Heart right ventricle (tissue), 16 donors: Measurements from ENCODE around the gene COL12A1. TPM values are rescaled to one million over a fixed set of nuclear protein-coding genes. Genes with fewer than 3 reads are reported as not detected.

Experiments used
- ATAC-seq, 8 donors: fragments of 200-7000 bp; cut with Tn5 transposase; one replicate each; pipeline ENCODE4 v1.9.1; 2020; ENCODE audit warnings: mild to moderate bottlenecking in 8 of 8, moderate library complexity in 8 of 8, moderate number of reproducible peaks in 1 of 8
- DNase-seq, 2 donors: peaks; one replicate each; pipeline ENCODE4 v3.0.0-alpha.2; 2020
- H3K27ac ChIP-seq, 10 donors: fragments of 200-600 bp; sonication (generic) in 2 of 10; one replicate each; pipeline versions ENCODE4 v1.5.0 to v1.8.0; 2020 to 2022; ENCODE audit warnings: mild to moderate bottlenecking in 3 of 10
- H3K27me3 ChIP-seq, 7 donors: fragments of 200-600 bp; one replicate each; pipeline ENCODE4 v1.8.0; 2021 to 2022; ENCODE audit warnings: mild to moderate bottlenecking in 2 of 7
- H3K36me3 ChIP-seq, 9 donors: fragments of 200-600 bp; sonication (generic) in 1 of 9; one replicate each; pipeline versions ENCODE4 v1.5.0 to v1.8.0; 2020 to 2022; ENCODE audit warnings: mild to moderate bottlenecking in 2 of 9
- H3K4me1 ChIP-seq, 9 donors: fragments of 200-600 bp; sonication (generic) in 1 of 9; one replicate each; pipeline versions ENCODE4 v1.5.0 to v1.8.0; 2020 to 2022; ENCODE audit warnings: mild to moderate bottlenecking in 4 of 9
- H3K4me3 ChIP-seq, 10 donors: fragments of 200-600 bp; sonication (generic) in 2 of 10; one replicate each; pipeline versions ENCODE4 v1.5.0 to v1.8.0; 2020 to 2022; ENCODE audit warnings: mild to moderate bottlenecking in 7 of 10, moderate library complexity in 2 of 10
- H3K9me3 ChIP-seq, 11 donors: fragments of 200-600 bp in 10 of 11; sonication (generic) in 2 of 11; one replicate each; pipeline versions ENCODE4 v1.5.0 to v1.8.0; 2013 to 2022; ENCODE audit warnings: mild to moderate bottlenecking in 2 of 11, control low read depth in 1 of 11, moderate library complexity in 1 of 11
- CTCF ChIP-seq, 9 donors: fragments of 200-600 bp; sonication (generic) in 2 of 9; IDR thresholded peaks; one replicate each; pipeline versions ENCODE4 v1.5.0 to v1.8.0; 2021 to 2022; ENCODE audit warnings: antibody characterized with exemption in 9 of 9, mild to moderate bottlenecking in 5 of 9, moderate library complexity in 1 of 9
- WGBS, 2 donors: extraction: QIAGEN DNeasy Blood & Tissue Kit; methylation state at CpG; one replicate each; pipeline ENCODE4 v1.1.7; 2013; ENCODE audit warnings: inconsistent platforms in 1 of 2; 5-methylcytosine and 5-hydroxymethylcytosine counted together
- intact Hi-C, 10 donors: fragments of 100-400 bp; cut with DNase I; formaldehyde crosslinking; loops; one replicate each; pipeline versions ENCODE4 v1.11.1 to v1.14.2; 2022
- polyA plus RNA-seq, 2 donors: library from polyadenylated mRNA; stranded (reverse); fragments of 200-250 nt; gene quantifications; one replicate each; pipeline ENCODE4 v1.2.3, GENCODE V29; 2013
- total RNA-seq, 10 donors: library from RNA; stranded (reverse); fragmentation: NEBNext Ultra II Directional in 3 of 10; extraction: Animal tissue kit (Norgen Biotek cat#: 25700) in 3 of 10; gene quantifications; one replicate each; pipeline versions ENCODE4 v1.2.1 to v1.2.4, GENCODE V29; 2021 to 2023
- donor health status: Arrhythmogenic right ventricular cardiomyopathy.
- donor health status: ischemic (EF 13 %, LVEDD 7.1; RV severe dilation, severe dysfunction).
- donor health status: healthy with polysubstance abuse.
- donor health status: DM: no; HTN: yes; CAD: no.
- donor health status: DM: no; HTN: no; CAD: no.
- donor health status: ischemic (EF 25% LVEDD 6.9; RV normal size, moderate dysfunction).
- donor health status: ischemic (EF 25% LVEDD 5.7; RV mildly dilated, moderate dysfunction).
- donor health status: healthy.
- donor health status: DM: yes; HTN: yes; CAD: no.
- donor health status: Ischemic cardiomyopathy.
- donor health status: ischemic (EF 35%, LVEDD 5.7; RV mildly dilated, moderate dysfunction).
- donor health status: nonischemic (EF 11% LVEDD 7.7; RV severe dilation, severe dysfunction).
- donor health status: DM: yes; HTN: yes; CAD: no.
- donor health status: PGD.
- donor health status: ischemic (EF 29% LVEDD 5.4; RV normal size, mild dysfunction).
- donor health status: nonischemic (EF 23%, LVEDD 6.1; RV moderate dilation, normal function).

COL12A1 gene
- total and polyA plus RNA-seq, 12 donors = 5.7 to 27.0 (median 16.1) TPM

- peaks cover 0 to 5% (median 0%) of the 10 kb centered on the region in 9 donors for H3K36me3 ChIP-seq
- H3K4me3 ChIP-seq = no peak overlapping the region
- no peak for ATAC-seq
- H3K27ac ChIP-seq = peak overlapping the region in 2 of 10 donors; percentile 17 to 22
- H3K9me3 ChIP-seq = no peaks in the 10 kb centered on the region
- no peaks in the 10 kb centered on the region for H3K27me3 ChIP-seq
- TF ChIP-seq CTCF (IDR thresholded peaks at IDR 0.05) = no peak
- peaks cover 0 to 26% (median 13%) of the 10 kb centered on the region in 9 donors for H3K4me1 ChIP-seq
- DNase-seq = no peak
- 53 to 63% methylated on average over 4 of the region's 4 CpGs for WGBS, 2 donors
- intact Hi-C loops = no loop called here
Observed at GRCh38 chr6:75171986-75172385, 33.9 kb downstream of the COL12A1 start.

GRCh38 chr6:75171567-75171966 lies 34.3 kb downstream of the COL12A1 start:
- intact Hi-C loops = no loop called here
- TF ChIP-seq CTCF (IDR thresholded peaks at IDR 0.05) = no peak
- 40 to 63% methylated on average over 2 of the region's 2 CpGs for WGBS, 2 donors
- peak overlapping the region in 2 of 10 donors; percentile 17 to 22 for H3K27ac ChIP-seq
- peak in 1 of 8 donors; percentile 45 for ATAC-seq
- no peaks in the 10 kb centered on the region for H3K27me3 ChIP-seq
- no peaks in the 10 kb centered on the region for H3K9me3 ChIP-seq
- peaks cover 0 to 3% (median 0%) of the 10 kb centered on the region in 9 donors for H3K36me3 ChIP-seq
- no peak for DNase-seq
- H3K4me1 ChIP-seq = peaks cover 0 to 29% (median 13%) of the 10 kb centered on the region in 9 donors
- no peak overlapping the region for H3K4me3 ChIP-seq

GRCh38 chr6:75170691-75171560 lies 34.9 kb downstream of the COL12A1 start:
- peak overlapping the region in 2 of 10 donors; percentile 17 to 22 for H3K27ac ChIP-seq
- H3K4me3 ChIP-seq = no peak overlapping the region
- ATAC-seq (peak in 2 of 8 donors; percentile 8 to 37), DNase-seq (no peak)
- no peak for TF ChIP-seq CTCF (IDR thresholded peaks at IDR 0.05)
- peaks cover 0 to 29% (median 13%) of the 10 kb centered on the region in 9 donors for H3K4me1 ChIP-seq
- no peaks in the 10 kb centered on the region for H3K27me3 ChIP-seq
- peaks cover 0 to 3% (median 0%) of the 10 kb centered on the region in 9 donors for H3K36me3 ChIP-seq
- intact Hi-C loops = no loop called here
- WGBS, 2 donors = 62 to 63% methylated on average over 2 of the region's 2 CpGs
- H3K9me3 ChIP-seq = no peaks in the 10 kb centered on the region

- ATAC-seq (no peak), DNase-seq (no peak)
- 85 to 86% methylated on average over 2 of the region's 2 CpGs for WGBS, 2 donors
- H3K27ac ChIP-seq = no peak overlapping the region
- peaks cover 0 to 3% (median 0%) of the 10 kb centered on the region in 9 donors for H3K36me3 ChIP-seq
- intact Hi-C loops = no loop called here
- no peaks in the 10 kb centered on the region for H3K27me3 ChIP-seq
- peaks cover 0 to 29% (median 13%) of the 10 kb centered on the region in 9 donors for H3K4me1 ChIP-seq
- no peak overlapping the region for H3K4me3 ChIP-seq
- no peak for TF ChIP-seq CTCF (IDR thresholded peaks at IDR 0.05)
- H3K9me3 ChIP-seq = no peaks in the 10 kb centered on the region
Observed at GRCh38 chr6:75169689-75170586, 35.9 kb downstream of the COL12A1 start.
